Keratinocyte (primary cell): ENCODE results near the gene UTF1. TPM values are rescaled to one million over a fixed set of nuclear protein-coding genes. Genes with fewer than 3 reads are reported as not detected.

Experiments used
- DNase-seq: peaks from one replicate; pipeline ENCODE4 v3.0.0-alpha.2; 2011; ENCODE audit warnings: low read depth, missing footprints, low spot score
- FAIRE-seq: peaks from 2 replicates; lab custom pipeline; 2011; peaks lifted over from hg19 to GRCh38; lab: Jason Lieb, UNC
- H2AFZ ChIP-seq: 2 replicates; pipeline ENCODE4 v1.6.0; 2012; ENCODE audit warnings: low read length, control low read depth, inconsistent platforms; ENCODE audit not compliant: control insufficient read depth
- H3K27ac ChIP-seq: 2 replicates; pipeline ENCODE4 v1.5.1; 2011; ENCODE audit warnings: low read length; ENCODE audit not compliant: control insufficient read depth, insufficient read depth
- H3K27me3 ChIP-seq: 3 replicates; pipeline ENCODE4 v1.6.0; 2011; ENCODE audit warnings: low read length; ENCODE audit not compliant: control insufficient read depth, insufficient read depth; ENCODE audit errors: extremely low read depth
- H3K36me3 ChIP-seq, 2 experiments: 2 replicates in 1 of 2; 3 replicates in 1 of 2; pipeline ENCODE4 v1.5.1; 2011; ENCODE audit warnings: low read length in 2 of 2, mild to moderate bottlenecking in 1 of 2; ENCODE audit not compliant: control insufficient read depth in 2 of 2, insufficient read depth in 2 of 2; ENCODE audit errors: extremely low read depth in 1 of 2
- H3K4me1 ChIP-seq: 3 replicates; pipeline ENCODE4 v1.5.1; 2011; ENCODE audit warnings: low read length; ENCODE audit not compliant: control insufficient read depth, insufficient read depth; ENCODE audit errors: extremely low read depth
- H3K4me2 ChIP-seq: 3 replicates; pipeline ENCODE4 v1.6.0; 2011; ENCODE audit warnings: low read depth, low read length; ENCODE audit not compliant: control insufficient read depth, insufficient read depth; ENCODE audit errors: extremely low read depth
- H3K4me3 ChIP-seq, 3 experiments: fragments of 200-600 bp in 1 of 3; sonication (generic) in 1 of 3; 2 replicates in 2 of 3; 3 replicates in 1 of 3; pipeline ENCODE4 v1.5.1; 2011 to 2016; ENCODE audit warnings: low read length in 3 of 3, mild to moderate bottlenecking in 3 of 3, control low read depth in 2 of 3, inconsistent platforms in 1 of 3, low read depth in 1 of 3, mixed read lengths in 1 of 3, mixed run types in 1 of 3, moderate library complexity in 1 of 3; ENCODE audit not compliant: control insufficient read depth in 2 of 3, insufficient read depth in 2 of 3; ENCODE audit errors: extremely low read depth in 1 of 3
- H3K79me2 ChIP-seq: 2 replicates; pipeline ENCODE4 v1.6.0; 2012; ENCODE audit warnings: low read length; ENCODE audit not compliant: control insufficient read depth, insufficient read depth
- H3K9ac ChIP-seq: 3 replicates; pipeline ENCODE4 v1.6.0; 2011; ENCODE audit warnings: low read length; ENCODE audit not compliant: control insufficient read depth, insufficient read depth; ENCODE audit errors: extremely low read depth
- H3K9me1 ChIP-seq: 3 replicates; pipeline ENCODE4 v1.6.0; 2011; ENCODE audit warnings: low read length; ENCODE audit not compliant: control insufficient read depth, insufficient read depth; ENCODE audit errors: extremely low read depth
- H3K9me3 ChIP-seq: 2 replicates; pipeline ENCODE4 v1.5.1; 2012; ENCODE audit warnings: low read depth, low read length; ENCODE audit not compliant: control insufficient read depth
- H4K20me1 ChIP-seq: 3 replicates; pipeline ENCODE4 v1.6.0; 2011; ENCODE audit warnings: low read length; ENCODE audit not compliant: control insufficient read depth, insufficient read depth; ENCODE audit errors: extremely low read depth
- CTCF ChIP-seq, 3 experiments: IDR thresholded peaks in 1 of 3; conservative IDR thresholded peaks in 1 of 3; optimal IDR thresholded peaks in 1 of 3; 2 replicates in 2 of 3; 3 replicates in 1 of 3; pipeline versions ENCODE3 to v1.5.1; 2011; ENCODE audit warnings: low read length in 3 of 3, mild to moderate bottlenecking in 3 of 3, moderate library complexity in 2 of 3, control low read depth in 1 of 3, inconsistent platforms in 1 of 3; ENCODE audit not compliant: insufficient read depth in 2 of 3; ENCODE audit errors: extremely low read depth in 1 of 3
- EZH2 ChIP-seq: IDR thresholded peaks from one replicate; pipeline ENCODE4 v1.6.1; 2012; ENCODE audit warnings: inconsistent platforms, mild to moderate bottlenecking, low read length, moderate library complexity
- dilution Hi-C: fragments of 300-500 bp; cut with MboI; formaldehyde crosslinking; loops from one replicate; pipeline ENCODE4 v1.7.0; 2020; ENCODE audit warnings: low sequenced_read_pairs; ENCODE audit not compliant: extremely low pct_ligation_motif_present
- polyA plus RNA-seq, 5 experiments: library from polyadenylated mRNA; depleted of rRNA in 3 of 5; stranded (reverse) in 3 of 5; stranded (forward) in 1 of 5; unstranded in 1 of 5; fragments of >200 nt; gene quantifications; 1 replicate in 1 of 5; 2 replicates in 3 of 5; 3 replicates in 1 of 5; pipeline versions ENCODE4 v1.2.1 to v1.2.3, GENCODE V29; 2011 to 2012; ENCODE audit warnings: missing spikeins in 2 of 5, low read depth in 1 of 5, low replicate concordance in 1 of 5

Gene UTF1
- polyA plus RNA-seq, 1 donor (not counting 4 experiments of a cell fraction or from before 2014, with no cell fraction given): not detected

- Histone ChIP-seq H3K27ac (no peak overlapping the region), H2AFZ (no peak overlapping the region), H3K4me1 (no peaks in the 10 kb centered on the region), H3K9me1 (no peaks in the 10 kb centered on the region), H3K9ac (no peak overlapping the region), H3K27me3 (no peaks in the 10 kb centered on the region), H3K4me2 (no peak overlapping the region), H3K4me3 (no peak overlapping the region), H4K20me1 (no peaks in the 10 kb centered on the region), H3K9me3 (peaks cover 3% of the 10 kb centered on the region), H3K79me2 (no peaks in the 10 kb centered on the region), H3K36me3 (no peaks in the 10 kb centered on the region)
- DNase-seq (no peak), FAIRE-seq (no peak)
- TF ChIP-seq CTCF (optimal IDR thresholded peaks at IDR 0.05 in 1 of 3, IDR thresholded peaks at IDR 0.05 in 1 of 3, conservative IDR thresholded peaks at IDR 0.05 in 1 of 3; ENCODE audit: extremely low read depth in 1 of 3, insufficient read depth in 2 of 3, low read length in 3 of 3) (no peak), EZH2 (no peak)
- dilution Hi-C loops: no loop called here
Observed at GRCh38 chr10:133189726-133190125, 40.3 kb upstream of the UTF1 start.

- no peak overlapping the region for H3K4me2 ChIP-seq
- no peaks in the 10 kb centered on the region for H3K9me3 ChIP-seq
- TF ChIP-seq EZH2 (no peak), CTCF (optimal IDR thresholded peaks at IDR 0.05 in 1 of 3, IDR thresholded peaks at IDR 0.05 in 1 of 3, conservative IDR thresholded peaks at IDR 0.05 in 1 of 3; ENCODE audit: extremely low read depth in 1 of 3, insufficient read depth in 2 of 3, low read length in 3 of 3) (no peak)
- no peaks in the 10 kb centered on the region for H3K27me3 ChIP-seq
- H4K20me1 ChIP-seq: no peaks in the 10 kb centered on the region
- H3K79me2 ChIP-seq: no peaks in the 10 kb centered on the region
- H3K36me3 ChIP-seq: no peaks in the 10 kb centered on the region
- H3K9ac ChIP-seq: no peak overlapping the region
- no peak for DNase-seq
- H3K4me3 ChIP-seq: no peak overlapping the region
- H3K27ac ChIP-seq: no peak overlapping the region
- no peaks in the 10 kb centered on the region for H3K4me1 ChIP-seq
- dilution Hi-C loops: no loop called here
- no peaks in the 10 kb centered on the region for H3K9me1 ChIP-seq
- no peak for FAIRE-seq
- no peak overlapping the region for H2AFZ ChIP-seq
Observed at GRCh38 chr10:133190225-133190624, 39.8 kb upstream of the UTF1 start.
